Measurements from ENCODE around the gene GNG4.

GNG4 gene

GRCh38 chr1:235588916-235589515, 60.6 kb downstream of the GNG4 start:
- Histone ChIP-seq H3K9me3 (ENCODE audit: control insufficient read depth, low read length) (no peaks in the 10 kb centered on the region), H3K4me2 (ENCODE audit: low read length) (no peak overlapping the region), H3K9ac (no peak overlapping the region), H3K4me1 (no peaks in the 10 kb centered on the region), H3K36me3 (ENCODE audit: control insufficient read depth, insufficient read depth, low read length) (no peaks in the 10 kb centered on the region), H3K27ac (no peak overlapping the region), H2AFZ (no peak overlapping the region), H3K4me3 (ENCODE audit: low read depth, low read length) (no peak overlapping the region), H3K27me3 (ENCODE audit: control insufficient read depth, insufficient read depth, low read length) (no peaks in the 10 kb centered on the region), H3K79me2 (no peaks in the 10 kb centered on the region)
- TF ChIP-seq CTCF (IDR thresholded peaks at IDR 0.05), result no peak

- Histone ChIP-seq H3K9ac (no peak overlapping the region), H2AFZ (no peak overlapping the region), H3K27ac (no peak overlapping the region), H3K4me3 (ENCODE audit: low read depth, low read length) (no peak overlapping the region), H3K9me3 (ENCODE audit: control insufficient read depth, low read length) (no peaks in the 10 kb centered on the region), H3K27me3 (ENCODE audit: control insufficient read depth, insufficient read depth, low read length) (no peaks in the 10 kb centered on the region), H3K4me2 (ENCODE audit: low read length) (no peak overlapping the region), H3K36me3 (ENCODE audit: control insufficient read depth, insufficient read depth, low read length) (no peaks in the 10 kb centered on the region), H3K79me2 (no peaks in the 10 kb centered on the region), H3K4me1 (no peaks in the 10 kb centered on the region)
- no peak for TF ChIP-seq CTCF (IDR thresholded peaks at IDR 0.05)
Measured at GRCh38 chr1:235588156-235588555, 61.4 kb downstream of the GNG4 start.

- H3K4me2 ChIP-seq (ENCODE audit: low read length), result no peak overlapping the region
- H2AFZ ChIP-seq, result no peak overlapping the region
- H3K4me3 ChIP-seq (ENCODE audit: low read depth, low read length), result no peak overlapping the region
- no peak overlapping the region for H3K9ac ChIP-seq
- no peaks in the 10 kb centered on the region for H3K9me3 ChIP-seq (ENCODE audit: control insufficient read depth, low read length)
- no peaks in the 10 kb centered on the region for H3K27me3 ChIP-seq (ENCODE audit: control insufficient read depth, insufficient read depth, low read length)
- H3K27ac ChIP-seq, result no peak overlapping the region
- no peaks in the 10 kb centered on the region for H3K36me3 ChIP-seq (ENCODE audit: control insufficient read depth, insufficient read depth, low read length)
- no peak for TF ChIP-seq CTCF (IDR thresholded peaks at IDR 0.05)
- H3K79me2 ChIP-seq, result no peaks in the 10 kb centered on the region
- H3K4me1 ChIP-seq, result no peaks in the 10 kb centered on the region
Measured at GRCh38 chr1:235586992-235587391, 62.6 kb downstream of the GNG4 start.

- Histone ChIP-seq H2AFZ (no peak overlapping the region), H3K9ac (no peak overlapping the region), H3K27me3 (ENCODE audit: control insufficient read depth, insufficient read depth, low read length) (no peaks in the 10 kb centered on the region), H3K4me3 (ENCODE audit: low read depth, low read length) (no peak overlapping the region), H3K4me1 (no peaks in the 10 kb centered on the region), H3K9me3 (ENCODE audit: control insufficient read depth, low read length) (no peaks in the 10 kb centered on the region), H3K4me2 (ENCODE audit: low read length) (no peak overlapping the region), H3K27ac (no peak overlapping the region), H3K36me3 (ENCODE audit: control insufficient read depth, insufficient read depth, low read length) (no peaks in the 10 kb centered on the region), H3K79me2 (no peaks in the 10 kb centered on the region)
- no peak for TF ChIP-seq CTCF (IDR thresholded peaks at IDR 0.05)
Measured at GRCh38 chr1:235586413-235586812, 63.2 kb downstream of the GNG4 start.

- no peaks in the 10 kb centered on the region for H3K79me2 ChIP-seq
- H3K4me3 ChIP-seq (ENCODE audit: low read depth, low read length), result no peak overlapping the region
- no peaks in the 10 kb centered on the region for H3K27me3 ChIP-seq (ENCODE audit: control insufficient read depth, insufficient read depth, low read length)
- H3K4me2 ChIP-seq (ENCODE audit: low read length), result no peak overlapping the region
- H3K36me3 ChIP-seq (ENCODE audit: control insufficient read depth, insufficient read depth, low read length), result no peaks in the 10 kb centered on the region
- TF ChIP-seq CTCF (IDR thresholded peaks at IDR 0.05), result no peak
- no peak overlapping the region for H3K27ac ChIP-seq
- H3K4me1 ChIP-seq, result no peaks in the 10 kb centered on the region
- H3K9me3 ChIP-seq (ENCODE audit: control insufficient read depth, low read length), result no peaks in the 10 kb centered on the region
- H3K9ac ChIP-seq, result no peak overlapping the region
- no peak overlapping the region for H2AFZ ChIP-seq
Measured at GRCh38 chr1:235584973-235585372, 64.6 kb downstream of the GNG4 start.

Data from parathyroid adenoma (tissue), 2 donors.